ENCODE measurements around the gene RSPO4.
A peak's percentile ranks its signal among the peaks of the same experiment; 100 is the strongest.
"Not testable (repeated sequence)": the region's sequence is repeated elsewhere in the genome, so short reads cannot be mapped to it uniquely, and the experiment has no call there.

RSPO4 gene

DNA sequence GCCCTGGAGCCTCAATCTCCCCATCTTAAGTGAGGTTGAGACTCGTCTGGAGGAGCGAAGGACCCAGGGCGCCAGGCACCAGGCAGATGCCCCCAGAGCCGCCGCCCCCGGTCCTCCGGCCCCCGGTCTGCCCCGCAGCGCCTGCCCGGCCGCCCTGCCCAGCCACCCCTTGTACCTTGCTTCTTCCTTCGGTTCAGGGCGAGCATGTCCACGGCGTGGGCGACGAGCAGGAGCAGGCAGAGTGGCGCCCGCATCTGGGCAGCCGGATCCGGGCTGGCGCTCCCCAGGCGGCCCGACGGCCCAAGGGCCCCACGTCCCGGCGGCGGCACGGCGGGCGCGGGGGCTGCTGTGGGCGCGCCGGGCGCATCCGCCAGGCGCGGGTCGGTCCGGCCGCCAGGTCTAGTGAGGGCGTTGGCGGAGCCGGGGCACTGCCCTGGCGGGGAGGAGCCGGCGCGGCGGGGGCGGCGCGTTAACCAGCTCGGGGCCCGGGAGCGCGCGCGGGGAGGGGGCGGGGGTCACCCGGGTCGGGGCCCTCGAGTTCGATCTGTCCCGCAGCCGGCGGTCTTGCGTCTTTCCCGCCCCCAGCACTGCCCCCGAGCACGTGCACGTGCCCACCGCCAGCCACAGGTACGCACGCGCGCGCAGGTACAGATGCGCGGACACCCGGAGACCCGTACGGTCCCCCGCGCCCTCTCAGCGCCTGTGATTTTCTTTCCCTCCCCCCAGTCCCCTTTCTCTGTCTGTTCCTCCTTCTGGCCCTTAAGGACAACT, at the start of gene RSPO4:
TSS of gene RSPO4 (minus strand) at position 401 of the 771 bp plus-strand sequence. CDS start at position 254, 147 bp downstream.
- H3K36me3 ChIP-seq = no peaks in the 10 kb centered on the region
- H3K9me3 ChIP-seq = no peaks in the 10 kb centered on the region
- no peak within 1 kb of the TSS for H3K27ac ChIP-seq
- TF ChIP-seq Cebpa-rat (IDR thresholded peaks at IDR 0.05) = no peak
- H4K20me1 ChIP-seq = no peaks in the 10 kb centered on the region
- no peak within 1 kb of the TSS for H3K9ac ChIP-seq
- H3K4me3 ChIP-seq = no peak within 1 kb of the TSS
- no peaks in the 10 kb centered on the region for H3K4me1 ChIP-seq
- 0 out of 2 replicates have a peak, but pooled peaks cover 4% of the 10 kb centered on the region for H3K27me3 ChIP-seq
- H3K4me2 ChIP-seq = no peak within 1 kb of the TSS

DNA sequence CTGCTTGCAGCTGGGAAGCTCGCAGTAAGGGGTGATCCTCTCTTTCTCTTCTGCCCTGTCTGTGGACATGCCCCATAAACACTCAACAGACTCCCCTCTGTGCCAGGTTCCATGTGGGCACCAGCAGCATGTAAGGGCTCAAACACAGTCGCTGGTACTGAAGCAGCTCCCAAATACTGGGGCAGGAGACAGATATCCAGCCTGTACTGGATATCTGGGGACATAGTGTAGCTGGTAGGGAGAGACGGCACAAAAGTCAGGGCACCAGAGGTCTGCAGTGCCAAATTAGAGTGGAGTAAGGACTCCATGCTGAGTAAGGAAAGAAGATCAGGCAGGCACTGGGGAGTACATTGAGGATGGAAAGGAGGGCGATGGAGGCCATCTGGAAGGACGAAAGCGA, 48.3 kb upstream of the RSPO4 start:
- Histone ChIP-seq H3K36me3 (no peaks in the 10 kb centered on the region), H3K9ac (no peak overlapping the region), H4K20me1 (no peaks in the 10 kb centered on the region), H3K9me3 (no peaks in the 10 kb centered on the region), H3K4me3 (no peak overlapping the region), H3K4me2 (no peak overlapping the region), H3K27me3 (no peaks in the 10 kb centered on the region), H3K27ac (no peak overlapping the region), H3K4me1 (peaks cover 13% of the 10 kb centered on the region)
- no peak for TF ChIP-seq Cebpa-rat (IDR thresholded peaks at IDR 0.05)

DNA sequence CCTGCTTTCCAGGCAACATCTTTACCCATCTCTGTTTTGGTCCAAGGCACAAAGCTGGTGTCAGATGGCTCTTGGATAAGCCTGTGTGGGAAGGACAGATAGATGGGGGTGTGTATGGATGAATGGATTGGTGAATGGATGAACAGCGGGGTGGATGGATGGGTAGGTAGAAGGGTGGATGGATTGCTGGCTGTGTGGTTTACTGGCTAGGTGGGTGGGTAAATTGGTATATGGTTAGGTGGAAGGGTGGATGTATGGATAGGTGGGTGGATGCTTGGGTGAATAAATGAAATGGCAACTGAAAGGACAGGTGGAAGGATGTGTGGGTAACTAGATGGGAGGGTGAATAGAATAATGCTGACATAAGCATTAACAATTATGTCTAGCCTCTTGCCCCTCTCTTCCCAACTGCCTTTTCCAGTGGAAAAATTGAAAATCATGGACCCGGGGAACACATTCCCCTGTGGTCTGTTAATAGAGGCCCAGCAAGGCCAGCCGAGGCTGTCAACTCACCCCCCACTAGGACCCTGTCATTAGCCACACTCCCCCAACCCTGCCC, 43.8 kb upstream of the RSPO4 start:
- H3K27me3 ChIP-seq = no peaks in the 10 kb centered on the region
- H3K9me3 ChIP-seq = no peaks in the 10 kb centered on the region
- no peak overlapping the region for H3K4me2 ChIP-seq
- no peak overlapping the region for H3K27ac ChIP-seq
- H4K20me1 ChIP-seq = no peaks in the 10 kb centered on the region
- no peaks in the 10 kb centered on the region for H3K36me3 ChIP-seq
- no peak overlapping the region for H3K4me3 ChIP-seq
- H3K4me1 ChIP-seq = peaks cover 13% of the 10 kb centered on the region
- H3K9ac ChIP-seq = no peak overlapping the region
- TF ChIP-seq Cebpa-rat (IDR thresholded peaks at IDR 0.05) = no peak

DNA sequence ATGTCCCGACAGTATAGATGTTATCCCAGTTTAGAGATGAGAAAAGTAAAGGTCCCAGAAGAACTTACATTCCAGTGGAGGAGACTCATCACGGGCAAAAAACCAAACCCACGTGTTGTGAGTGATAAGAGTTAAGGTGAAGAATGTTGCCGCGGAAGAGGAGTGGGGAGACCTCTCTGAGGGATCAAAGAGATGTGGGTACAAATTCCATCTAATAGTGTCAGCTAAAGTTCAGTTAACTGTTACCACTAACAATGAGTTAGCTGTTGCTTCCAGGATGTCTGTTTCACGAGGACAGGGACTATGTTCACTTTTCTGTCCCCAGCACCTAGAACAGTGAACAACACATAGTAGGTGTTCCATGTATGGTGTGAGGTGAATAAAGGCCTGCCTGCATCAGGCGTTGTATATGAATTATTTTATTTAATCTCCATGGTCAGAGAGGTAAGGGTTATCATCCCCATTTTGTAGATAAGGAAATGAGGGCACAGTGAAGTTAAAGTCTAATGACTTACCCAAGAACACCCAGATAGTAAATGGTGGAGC, 39.8 kb upstream of the RSPO4 start:
- H3K9me3 ChIP-seq = no peaks in the 10 kb centered on the region
- no peak overlapping the region for H3K27ac ChIP-seq
- TF ChIP-seq Cebpa-rat (IDR thresholded peaks at IDR 0.05) = no peak
- no peaks in the 10 kb centered on the region for H3K4me1 ChIP-seq
- no peaks in the 10 kb centered on the region for H3K27me3 ChIP-seq
- no peak overlapping the region for H3K9ac ChIP-seq
- H3K4me2 ChIP-seq = no peak overlapping the region
- no peak overlapping the region for H3K4me3 ChIP-seq
- no peaks in the 10 kb centered on the region for H3K36me3 ChIP-seq
- H4K20me1 ChIP-seq = no peaks in the 10 kb centered on the region

DNA sequence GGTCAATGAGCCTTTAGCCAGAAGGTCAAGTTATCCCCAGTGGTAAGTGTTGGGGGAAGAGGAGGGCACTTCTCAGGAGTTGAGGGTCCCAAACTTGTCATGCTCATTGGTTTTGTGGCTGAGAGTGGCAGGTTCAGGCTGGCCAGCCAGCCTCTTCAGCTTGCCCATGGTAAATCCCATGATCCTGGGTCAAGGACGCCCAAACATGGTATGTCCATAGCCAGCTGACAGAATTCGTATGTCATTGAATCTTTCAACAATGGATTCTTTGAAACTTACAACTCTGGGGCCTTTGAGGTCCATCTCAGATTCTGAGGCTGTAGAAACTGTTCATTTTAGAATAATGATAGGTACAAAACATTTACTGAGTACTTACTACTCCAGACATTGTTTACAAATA, 36.1 kb upstream of the RSPO4 start:
- H3K27ac ChIP-seq = no peak overlapping the region
- no peak overlapping the region for H3K4me2 ChIP-seq
- TF ChIP-seq Cebpa-rat (IDR thresholded peaks at IDR 0.05) = no peak

DNA sequence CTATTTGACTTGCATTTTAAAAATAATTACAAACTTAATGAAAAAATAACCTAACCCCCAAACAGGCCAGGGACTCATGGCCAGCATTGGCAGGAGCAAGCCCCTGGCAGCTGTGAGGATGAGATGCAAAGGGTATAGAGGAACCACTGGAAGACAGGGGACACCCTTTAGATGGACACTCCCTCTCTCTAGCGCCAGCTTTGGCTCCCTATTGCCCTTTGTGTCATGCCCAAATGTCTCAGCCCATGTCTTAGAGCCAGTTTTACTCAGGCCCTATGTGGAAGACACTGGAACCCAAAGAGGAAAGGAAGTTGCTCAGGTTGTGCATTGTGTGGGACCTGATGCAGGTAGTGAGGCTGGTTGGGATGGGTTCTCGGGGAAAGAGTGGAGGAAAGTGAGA, 34.9 kb upstream of the RSPO4 start:
- no peaks in the 10 kb centered on the region for H3K36me3 ChIP-seq
- H3K4me3 ChIP-seq = no peak overlapping the region
- no peak overlapping the region for H3K9ac ChIP-seq
- peaks cover 23% of the 10 kb centered on the region for H3K4me1 ChIP-seq
- H3K4me2 ChIP-seq = no peak overlapping the region
- H3K27ac ChIP-seq = no peak overlapping the region
- no peak for TF ChIP-seq Cebpa-rat (IDR thresholded peaks at IDR 0.05)
- H3K27me3 ChIP-seq = no peaks in the 10 kb centered on the region
- no peaks in the 10 kb centered on the region for H4K20me1 ChIP-seq
- H3K9me3 ChIP-seq = no peaks in the 10 kb centered on the region

More for the DNA sequence above, 36.1 kb upstream of the RSPO4 start:
- Histone ChIP-seq H3K36me3 (no peaks in the 10 kb centered on the region), H4K20me1 (no peaks in the 10 kb centered on the region), H3K4me3 (no peak overlapping the region), H3K27me3 (no peaks in the 10 kb centered on the region), H3K4me1 (peaks cover 18% of the 10 kb centered on the region), H3K9ac (no peak overlapping the region), H3K9me3 (no peaks in the 10 kb centered on the region)

DNA sequence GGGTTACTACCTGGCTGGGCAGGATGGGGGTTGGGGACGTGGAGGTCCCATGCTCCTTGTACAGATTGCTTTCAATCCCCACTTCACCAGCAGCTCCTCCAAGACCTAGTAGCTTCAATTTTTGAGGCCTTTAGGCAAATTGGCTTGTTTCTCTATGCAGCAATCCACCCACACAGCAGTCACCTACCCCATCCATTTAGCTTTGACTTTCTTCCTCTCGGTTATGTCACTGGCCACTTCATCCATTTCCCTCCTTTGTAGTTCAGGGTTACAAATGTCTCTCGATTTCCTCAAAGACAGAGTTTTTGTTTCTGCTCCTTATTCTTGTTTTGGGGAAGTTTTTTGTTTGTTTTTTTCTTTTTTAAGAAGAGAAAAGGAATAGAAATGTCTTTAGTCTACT, 33.4 kb upstream of the RSPO4 start:
- no peak overlapping the region for H3K4me3 ChIP-seq
- H3K36me3 ChIP-seq = no peaks in the 10 kb centered on the region
- H3K27me3 ChIP-seq = no peaks in the 10 kb centered on the region
- no peaks in the 10 kb centered on the region for H4K20me1 ChIP-seq
- no peak overlapping the region for H3K4me2 ChIP-seq
- no peak for TF ChIP-seq Cebpa-rat (IDR thresholded peaks at IDR 0.05)
- peaks cover 23% of the 10 kb centered on the region for H3K4me1 ChIP-seq
- no peak overlapping the region for H3K9ac ChIP-seq
- no peaks in the 10 kb centered on the region for H3K9me3 ChIP-seq
- no peak overlapping the region for H3K27ac ChIP-seq

DNA sequence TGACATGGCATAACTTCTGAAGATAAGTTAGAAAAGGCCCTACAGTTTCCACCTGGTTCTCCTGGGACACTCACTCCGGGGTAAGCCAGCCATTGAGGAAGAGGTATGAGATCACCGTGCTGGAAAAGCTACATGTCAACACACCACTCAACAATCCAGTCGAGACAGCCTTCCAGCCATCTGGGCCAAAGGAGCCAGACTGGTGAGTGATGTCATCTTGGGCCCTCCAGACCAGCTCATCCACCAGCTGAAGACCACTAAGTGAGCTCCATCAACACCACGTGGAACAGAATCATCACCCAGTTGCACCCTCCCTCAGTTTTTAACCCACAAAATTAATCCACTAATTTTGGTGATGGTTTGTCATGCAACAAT, 32.3 kb upstream of the RSPO4 start:
- Histone ChIP-seq H3K4me3 (no peak overlapping the region), H3K36me3 (no peaks in the 10 kb centered on the region), H3K9ac (no peak overlapping the region), H3K4me1 (peaks cover 23% of the 10 kb centered on the region), H3K27ac (peak overlapping the region; percentile 78), H3K27me3 (no peaks in the 10 kb centered on the region), H4K20me1 (no peaks in the 10 kb centered on the region), H3K4me2 (peak overlapping the region; percentile 66), H3K9me3 (no peaks in the 10 kb centered on the region)
- no peak for TF ChIP-seq Cebpa-rat (IDR thresholded peaks at IDR 0.05)

DNA sequence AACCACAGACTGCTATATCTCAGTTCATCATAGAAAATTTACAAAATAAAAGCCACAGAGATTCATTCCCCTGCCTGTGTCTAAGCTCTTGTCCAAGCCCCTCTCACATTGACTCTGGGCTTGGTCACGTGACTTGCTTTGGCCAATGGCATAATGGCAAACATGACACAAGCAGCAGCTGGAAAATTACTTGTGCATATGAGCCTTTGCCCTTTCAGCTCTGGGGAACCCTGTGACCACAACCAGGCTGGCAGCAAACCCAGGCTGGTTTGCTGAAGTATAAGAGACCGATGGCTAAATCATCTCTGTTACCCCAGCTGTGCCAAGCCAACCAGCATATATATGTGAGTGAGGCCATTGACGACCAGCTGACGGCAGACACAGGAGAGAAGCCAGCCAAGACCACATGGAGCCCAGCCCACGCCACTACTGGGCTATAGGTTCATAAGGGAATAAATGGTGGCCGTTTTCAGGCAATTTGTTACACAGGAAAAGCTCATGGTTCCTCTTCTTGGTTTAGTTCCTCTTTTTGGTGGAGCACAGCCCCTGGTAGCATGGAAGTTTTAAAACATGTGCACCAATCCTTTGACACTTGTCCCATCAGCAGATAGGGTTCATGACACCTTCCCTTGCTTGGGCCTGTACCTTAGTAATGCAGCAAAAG, 31.8 kb upstream of the RSPO4 start:
- peak overlapping the region; percentile 78 for H3K27ac ChIP-seq
- H3K9ac ChIP-seq = no peak overlapping the region
- no peak for TF ChIP-seq Cebpa-rat (IDR thresholded peaks at IDR 0.05)

DNA sequence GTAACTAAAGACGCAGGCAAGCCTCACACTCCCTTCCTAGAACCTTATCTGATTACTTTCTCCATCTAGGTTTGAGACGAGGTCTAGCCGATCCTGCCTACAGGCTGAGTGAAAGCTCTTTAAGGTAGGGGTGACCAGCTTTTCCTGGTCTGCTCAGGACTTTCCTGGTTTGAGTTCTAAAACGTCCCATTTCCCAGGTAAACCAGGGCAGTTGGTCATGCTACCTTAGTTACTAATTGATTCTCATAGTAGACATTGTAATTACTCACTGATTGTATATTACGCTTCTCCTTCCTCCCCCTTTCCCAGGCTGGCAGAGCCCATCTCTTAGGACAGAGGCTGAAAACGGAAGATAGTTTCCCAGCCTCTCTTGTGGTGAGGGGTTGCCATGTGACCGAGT, 27.9 kb upstream of the RSPO4 start:
- Histone ChIP-seq H3K27ac (no peak overlapping the region), H3K27me3 (no peaks in the 10 kb centered on the region), H3K4me2 (no peak overlapping the region), H3K4me3 (no peak overlapping the region), H4K20me1 (no peaks in the 10 kb centered on the region), H3K9ac (no peak overlapping the region), H3K9me3 (no peaks in the 10 kb centered on the region), H3K36me3 (no peaks in the 10 kb centered on the region), H3K4me1 (peaks cover 48% of the 10 kb centered on the region)
- no peak for TF ChIP-seq Cebpa-rat (IDR thresholded peaks at IDR 0.05)

More for the DNA sequence above, 31.8 kb upstream of the RSPO4 start:
- no peak overlapping the region for H3K4me3 ChIP-seq
- H4K20me1 ChIP-seq = no peaks in the 10 kb centered on the region
- peaks cover 27% of the 10 kb centered on the region for H3K4me1 ChIP-seq
- H3K36me3 ChIP-seq = no peaks in the 10 kb centered on the region
- peak overlapping the region; percentile 66 for H3K4me2 ChIP-seq
- no peaks in the 10 kb centered on the region for H3K27me3 ChIP-seq
- H3K9me3 ChIP-seq = no peaks in the 10 kb centered on the region

DNA sequence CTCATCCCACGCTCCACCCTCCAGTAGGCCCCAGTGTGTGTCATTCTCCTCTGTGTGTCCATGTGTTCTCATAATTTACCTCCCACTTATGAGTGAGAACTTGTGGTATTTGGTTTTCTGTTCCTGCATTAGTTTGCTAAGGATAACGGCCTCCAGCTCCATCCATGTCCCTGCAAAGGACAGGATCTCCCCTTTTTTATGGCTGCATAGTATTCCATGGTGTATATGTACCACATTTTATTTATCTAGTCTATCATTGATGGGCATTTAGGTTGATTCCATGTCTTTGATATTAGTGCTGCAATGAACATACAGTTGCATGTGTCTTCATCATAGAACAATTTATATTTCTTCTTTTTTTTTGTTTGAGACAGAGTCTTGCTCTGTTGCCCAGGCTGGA, 24.1 kb upstream of the RSPO4 start:
- not testable (repeated sequence) for H4K20me1 ChIP-seq, H3K36me3 ChIP-seq, H3K4me2 ChIP-seq, H3K9ac ChIP-seq, H3K4me3 ChIP-seq, H3K9me3 ChIP-seq, H3K27me3 ChIP-seq, H3K27ac ChIP-seq
- peaks cover 26% of the 10 kb centered on the region for H3K4me1 ChIP-seq
